Colonic mucosa (tissue), 4 donors: ENCODE results near the gene CRYBG1. TPM values are rescaled to one million over a fixed set of nuclear protein-coding genes. Genes with fewer than 3 reads are reported as not detected.

Experiments
- DNase-seq: peaks from one replicate; pipeline ENCODE4 v3.0.0-alpha.2; 2020
- H3K27ac ChIP-seq: fragments of 200-600 bp; one replicate; pipeline ENCODE4 v1.8.0; 2021
- H3K27me3 ChIP-seq: fragments of 200-600 bp; one replicate; pipeline ENCODE4 v1.8.0; 2021
- H3K36me3 ChIP-seq: fragments of 200-600 bp; one replicate; pipeline ENCODE4 v1.8.0; 2021
- H3K4me1 ChIP-seq: fragments of 200-600 bp; one replicate; pipeline ENCODE4 v1.8.0; 2021; ENCODE audit warnings: mild to moderate bottlenecking
- H3K4me3 ChIP-seq: fragments of 200-600 bp; one replicate; pipeline ENCODE4 v1.8.0; 2021
- H3K9ac ChIP-seq, 2 donors: one replicate each; pipeline ENCODE4 v1.7.0; 2013; ENCODE audit warnings: control low read depth in 2 of 2, low read depth in 2 of 2, low read length in 2 of 2
- H3K9me3 ChIP-seq: fragments of 200-600 bp; one replicate; pipeline ENCODE4 v1.8.0; 2021
- CTCF ChIP-seq: fragments of 200-600 bp; IDR thresholded peaks from one replicate; pipeline ENCODE4 v1.8.0; 2022; ENCODE audit warnings: antibody characterized with exemption, mild to moderate bottlenecking
- intact Hi-C: fragments of 100-400 bp; cut with DNase I; formaldehyde crosslinking; loops from one replicate; pipeline ENCODE4 v1.14.1; 2022
- total RNA-seq, 2 donors: library from RNA; stranded (reverse); fragmentation: NEBNext Ultra II Directional in 1 of 2; extraction: Animal tissue kit (Norgen Biotek cat#: 25700) in 1 of 2; gene quantifications; one replicate each; pipeline ENCODE4 v1.2.1, GENCODE V29; 2021
- donor health status: healthy.
- donor health status: DM: no; HTN: no; CAD: no.
- donor health status: DM: no; HTN: no; CAD: no.

The CRYBG1 gene
- total RNA-seq, 2 donors from 2014 or later = 80.5 to 102 TPM

- no peak overlapping the region for H3K9ac ChIP-seq
- H3K4me1 ChIP-seq = no peaks in the 10 kb centered on the region
- H3K4me3 ChIP-seq = no peak overlapping the region
- TF ChIP-seq CTCF = no peak
- no peaks in the 10 kb centered on the region for H3K27me3 ChIP-seq
- no peak overlapping the region for H3K27ac ChIP-seq
- H3K36me3 ChIP-seq = peaks cover 9% of the 10 kb centered on the region
- intact Hi-C loops = loop anchor here (5.0 to 10.0 kb wide), 2 partner anchors 232 to 1085 kb away; no protein-coding TSS in a partner anchor
- no peaks in the 10 kb centered on the region for H3K9me3 ChIP-seq
- no peak for DNase-seq
These were observed 208.9 kb downstream of the CRYBG1 start for GRCh38 chr6:106569428-106569827.

- intact Hi-C loops = no loop called here
- Histone ChIP-seq H3K4me1 (no peaks in the 10 kb centered on the region), H3K9me3 (no peaks in the 10 kb centered on the region), H3K36me3 (peaks cover 7% of the 10 kb centered on the region), H3K27ac (no peak overlapping the region), H3K4me3 (no peak overlapping the region), H3K9ac (no peak overlapping the region), H3K27me3 (no peaks in the 10 kb centered on the region)
- no peak for DNase-seq
- TF ChIP-seq CTCF = no peak
These were observed 211.9 kb downstream of the CRYBG1 start for GRCh38 chr6:106572436-106572835.

GRCh38 chr6:106572875-106573585, 212.5 kb downstream of the CRYBG1 start:
- Histone ChIP-seq H3K9ac (no peak overlapping the region), H3K36me3 (peaks cover 7% of the 10 kb centered on the region), H3K27me3 (no peaks in the 10 kb centered on the region), H3K9me3 (no peaks in the 10 kb centered on the region), H3K27ac (no peak overlapping the region), H3K4me3 (no peak overlapping the region), H3K4me1 (no peaks in the 10 kb centered on the region)
- intact Hi-C loops = no loop called here
- no peak for TF ChIP-seq CTCF
- no peak for DNase-seq

- TF ChIP-seq CTCF = no peak
- Histone ChIP-seq H3K27me3 (no peaks in the 10 kb centered on the region), H3K9ac (no peak overlapping the region), H3K27ac (no peak overlapping the region), H3K4me1 (no peaks in the 10 kb centered on the region), H3K4me3 (no peak overlapping the region), H3K36me3 (no peaks in the 10 kb centered on the region), H3K9me3 (no peaks in the 10 kb centered on the region)
- no peak for DNase-seq
- intact Hi-C loops = no loop called here
These were observed 214.4 kb downstream of the CRYBG1 start for GRCh38 chr6:106574741-106575458.

GRCh38 chr6:106579281-106579680, 218.8 kb downstream of the CRYBG1 start:
- Histone ChIP-seq H3K36me3 (no peaks in the 10 kb centered on the region), H3K27me3 (no peaks in the 10 kb centered on the region), H3K27ac (no peak overlapping the region), H3K9me3 (no peaks in the 10 kb centered on the region), H3K4me3 (no peak overlapping the region), H3K9ac (no peak overlapping the region), H3K4me1 (no peaks in the 10 kb centered on the region)
- intact Hi-C loops = no loop called here
- DNase-seq = no peak
- no peak for TF ChIP-seq CTCF
